ENCODE results near the gene TMEM176B. TPM values are rescaled to one million over a fixed set of nuclear protein-coding genes. Genes with fewer than 3 reads are reported as not detected.

TMEM176B gene
- polyA plus RNA-seq, 3 donors = 30.6 to 1,279 (median 415) TPM

GRCh38 chr7:150842018-150842417 lies 41.9 kb upstream of the TMEM176B start:
- Histone ChIP-seq H3K9ac (ENCODE audit: insufficient read depth, low read length, poor library complexity, severe bottlenecking) (no peak overlapping the region), H3K4me2 (replicated peaks; ENCODE audit: extremely low read depth, low read length, poor library complexity, severe bottlenecking) (no peak overlapping the region), H3K36me3 (replicated peaks in 1 of 2; ENCODE audit: control insufficient read depth in 1 of 2, insufficient read depth in 2 of 2, low read length in 2 of 2) (no peaks in the 10 kb centered on the region), H3K9me3 (replicated peaks in 1 of 2; ENCODE audit: control insufficient read depth in 1 of 2, insufficient read depth in 1 of 2, low read length in 2 of 2) (peaks cover 0 to 7% of the 10 kb centered on the region in 2 donors), H3K79me2 (ENCODE audit: insufficient read depth, low read length) (no peaks in the 10 kb centered on the region), H4K20me1 (ENCODE audit: insufficient read depth, low read length) (no peaks in the 10 kb centered on the region), H3K4me1 (ENCODE audit: control insufficient read depth in 1 of 2, insufficient read depth in 2 of 2, low read length in 2 of 2) (peaks cover 4 to 8% of the 10 kb centered on the region in 2 donors), H2AFZ (ENCODE audit: insufficient read depth, low read depth, low read length, poor library complexity, severe bottlenecking) (no peak overlapping the region), H3K4me3 (replicated peaks in 1 of 3; ENCODE audit: low read depth in 2 of 3, low read length in 3 of 3) (no peak overlapping the region), H3K27ac (ENCODE audit: low read depth in 1 of 2, low read length in 2 of 2) (no peak overlapping the region), H3K27me3 (ENCODE audit: control insufficient read depth in 2 of 2, insufficient read depth in 2 of 2, low read length in 2 of 2) (no peaks in the 10 kb centered on the region)
- 100% methylated on average over 2 of the region's 3 CpGs for WGBS (ENCODE audit: insufficient coverage)
- no peak overlapping the region for H3K4me3 Mint-ChIP-seq
- no peaks in the 10 kb centered on the region for H3K36me3 Mint-ChIP-seq
- no peak overlapping the region for H3K27ac Mint-ChIP-seq
- H3K9me3 Mint-ChIP-seq = peaks cover 0 to 6% (median 4%) of the 10 kb centered on the region in 7 donors
- intact Hi-C loops (cut with micrococcal nuclease) = no loop called here
- H3K27me3 Mint-ChIP-seq (ENCODE audit: low read depth in 3 of 3) = peaks cover 0 to 6% (median 5%) of the 10 kb centered on the region in 3 donors
- DNase-seq = no peak
- no peak for TF ChIP-seq CTCF (IDR thresholded peaks at IDR 0.05)
- peaks cover 12% of the 10 kb centered on the region for H3K4me1 Mint-ChIP-seq

GRCh38 chr7:150838965-150839650 lies 38.9 kb upstream of the TMEM176B start:
- H3K9me3 ChIP-seq (replicated peaks in 1 of 2; ENCODE audit: control insufficient read depth in 1 of 2, insufficient read depth in 1 of 2, low read length in 2 of 2) = peaks cover 0 to 7% of the 10 kb centered on the region in 2 donors
- H3K4me1 ChIP-seq (ENCODE audit: control insufficient read depth in 1 of 2, insufficient read depth in 2 of 2, low read length in 2 of 2) = no peaks in the 10 kb centered on the region
- Mint-ChIP-seq H3K36me3 (no peaks in the 10 kb centered on the region), H3K4me3 (no peak overlapping the region), H3K4me1 (peaks cover 2% of the 10 kb centered on the region), H3K27me3 (ENCODE audit: low read depth in 3 of 3) (peaks cover 0 to 6% (median 2%) of the 10 kb centered on the region in 3 donors), H3K9me3 (peaks cover 0 to 6% (median 4%) of the 10 kb centered on the region in 7 donors), H3K27ac (no peak overlapping the region)
- no peaks in the 10 kb centered on the region for H3K27me3 ChIP-seq (ENCODE audit: control insufficient read depth in 2 of 2, insufficient read depth in 2 of 2, low read length in 2 of 2)
- no peak overlapping the region for H2AFZ ChIP-seq (ENCODE audit: insufficient read depth, low read depth, low read length, poor library complexity, severe bottlenecking)
- H3K4me2 ChIP-seq (replicated peaks; ENCODE audit: extremely low read depth, low read length, poor library complexity, severe bottlenecking) = no peak overlapping the region
- no peaks in the 10 kb centered on the region for H3K79me2 ChIP-seq (ENCODE audit: insufficient read depth, low read length)
- H3K4me3 ChIP-seq (replicated peaks in 1 of 3; ENCODE audit: low read depth in 2 of 3, low read length in 3 of 3) = no peak overlapping the region
- H3K36me3 ChIP-seq (replicated peaks in 1 of 2; ENCODE audit: control insufficient read depth in 1 of 2, insufficient read depth in 2 of 2, low read length in 2 of 2) = no peaks in the 10 kb centered on the region
- H3K27ac ChIP-seq (ENCODE audit: low read depth in 1 of 2, low read length in 2 of 2) = no peak overlapping the region
- no peak for TF ChIP-seq CTCF (IDR thresholded peaks at IDR 0.05)
- no peak for DNase-seq
- no peak overlapping the region for H3K9ac ChIP-seq (ENCODE audit: insufficient read depth, low read length, poor library complexity, severe bottlenecking)
- 97% methylated on average over 7 of the region's 7 CpGs for WGBS (ENCODE audit: insufficient coverage)
- H4K20me1 ChIP-seq (ENCODE audit: insufficient read depth, low read length) = no peaks in the 10 kb centered on the region
- intact Hi-C loops (cut with micrococcal nuclease) = no loop called here

All from CD14-positive monocyte (primary cell).